ENCODE measurements around the gene GTPBP4.

The GTPBP4 gene

DNA sequence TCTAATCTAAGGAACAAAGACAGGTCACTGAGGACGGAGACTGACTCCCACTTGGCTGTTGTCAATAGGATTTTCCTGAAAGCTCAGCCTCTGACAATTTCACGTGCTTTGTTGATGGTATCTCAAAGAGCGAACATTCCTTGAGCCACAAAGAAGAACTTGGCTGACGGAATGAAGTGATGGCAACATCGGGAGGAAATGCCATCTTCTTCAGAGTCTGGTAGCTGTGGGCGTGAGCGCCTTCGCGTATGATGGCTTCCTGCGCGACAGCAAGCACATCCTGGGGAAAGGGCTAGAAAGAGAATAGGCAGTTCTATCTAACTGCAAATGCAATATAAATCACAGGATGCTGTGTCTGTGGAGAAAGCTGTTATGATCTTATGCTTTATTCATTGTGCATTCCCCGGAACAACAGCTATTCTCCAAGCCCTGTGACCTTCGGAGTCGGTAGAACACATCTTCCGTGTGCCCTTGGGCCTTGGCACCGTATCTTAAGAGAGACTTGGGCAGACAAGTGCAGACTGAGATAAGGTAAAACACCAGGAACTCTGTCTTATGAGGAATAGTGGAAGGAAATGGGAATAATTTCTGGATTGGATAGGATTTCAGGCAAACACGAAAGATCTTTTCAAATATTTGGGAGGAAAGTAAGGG is 19.6 kb upstream of the GTPBP4 start:
- no peak for DNase-seq

DNA sequence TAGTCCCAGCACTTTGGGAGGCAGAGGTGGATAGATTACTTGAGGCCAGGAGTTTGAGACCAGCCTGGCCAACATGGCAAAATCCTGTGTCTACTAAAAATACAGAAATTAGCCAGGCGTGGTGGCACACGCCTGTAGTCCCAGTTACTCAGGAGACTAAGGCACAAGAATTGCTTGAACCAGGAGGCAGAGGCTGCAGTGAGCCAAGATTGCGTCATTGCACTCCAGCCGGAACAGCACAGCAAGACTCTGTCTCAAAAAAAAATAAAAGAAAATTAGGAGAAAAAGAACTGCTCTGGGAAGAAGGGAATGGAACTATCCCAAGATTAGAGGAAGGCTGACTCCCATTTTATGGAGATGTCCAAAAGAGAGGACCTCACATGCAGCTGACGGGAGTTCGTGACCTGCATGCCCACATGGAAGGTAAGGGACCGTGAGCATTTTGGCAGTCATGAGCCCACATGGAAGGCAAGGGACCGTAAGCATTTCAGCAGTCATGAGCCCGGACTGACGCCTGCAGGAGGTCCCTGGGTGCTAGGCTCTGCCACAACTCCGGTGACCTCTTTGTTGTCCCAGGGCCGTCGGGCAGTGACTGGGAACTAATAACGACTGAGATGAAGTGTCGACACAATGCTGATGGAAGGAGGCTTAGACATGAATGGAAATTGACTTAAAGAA is 18.6 kb upstream of the GTPBP4 start:
- DNase-seq = no peak

DNA sequence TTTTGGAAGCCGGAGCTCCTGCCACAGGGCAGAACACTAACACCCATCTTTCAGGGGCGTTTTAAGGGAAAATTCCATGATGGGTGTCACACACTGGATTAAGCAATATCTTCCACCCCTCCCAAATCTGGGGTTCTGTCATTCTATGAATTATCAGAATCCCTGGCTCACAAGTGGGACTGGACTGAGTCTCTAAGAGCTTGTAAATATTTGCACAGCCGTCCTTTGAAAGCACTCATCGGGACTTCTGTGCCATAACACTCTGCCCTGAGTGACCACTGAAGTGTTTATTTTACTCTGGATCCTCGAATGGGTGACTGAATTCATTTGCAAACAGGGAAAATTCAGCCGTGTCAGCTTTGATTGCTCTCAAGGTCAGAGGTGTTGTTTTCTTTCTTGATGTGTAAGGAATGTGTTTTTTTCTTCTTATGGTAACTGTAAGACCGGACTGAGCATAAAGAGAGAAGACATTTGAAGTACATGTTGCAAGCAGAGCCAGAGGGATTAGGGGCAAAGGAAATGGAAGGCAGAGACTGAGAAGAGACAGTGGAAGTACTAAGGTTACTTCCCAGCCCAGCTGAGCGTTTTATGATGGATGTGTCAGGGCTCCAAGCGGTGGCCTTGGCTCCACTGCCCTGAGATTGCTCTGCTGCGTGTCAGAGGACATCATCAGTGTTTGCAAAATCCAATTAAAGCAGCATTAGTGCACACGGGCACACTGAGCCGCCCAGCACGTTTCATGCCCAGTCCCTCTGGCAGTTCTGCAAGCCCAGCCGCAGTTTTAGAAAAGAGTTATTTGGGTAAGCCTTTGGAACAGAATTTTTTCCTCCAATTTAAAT is 17.7 kb upstream of the GTPBP4 start:
- peak; percentile 76 for DNase-seq

DNA sequence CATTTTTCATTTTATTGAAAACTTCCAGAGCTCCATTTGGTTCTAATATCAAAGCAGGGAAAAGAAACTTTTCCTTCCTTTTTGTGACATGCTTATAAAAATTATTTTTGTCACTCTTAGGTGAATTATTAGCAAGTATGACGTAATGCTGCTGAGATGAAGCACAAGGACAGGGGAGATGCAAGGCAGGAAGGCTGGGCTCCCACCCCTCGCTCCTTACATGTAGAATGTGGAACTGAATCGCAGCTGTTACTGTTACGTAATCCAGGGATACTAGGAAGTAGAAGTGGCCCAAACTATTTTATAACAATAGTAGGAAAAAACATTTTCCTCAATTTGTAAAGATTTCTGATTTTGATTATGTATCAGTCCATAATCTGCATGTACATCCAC is 17.1 kb upstream of the GTPBP4 start:
- DNase-seq = no peak

DNA sequence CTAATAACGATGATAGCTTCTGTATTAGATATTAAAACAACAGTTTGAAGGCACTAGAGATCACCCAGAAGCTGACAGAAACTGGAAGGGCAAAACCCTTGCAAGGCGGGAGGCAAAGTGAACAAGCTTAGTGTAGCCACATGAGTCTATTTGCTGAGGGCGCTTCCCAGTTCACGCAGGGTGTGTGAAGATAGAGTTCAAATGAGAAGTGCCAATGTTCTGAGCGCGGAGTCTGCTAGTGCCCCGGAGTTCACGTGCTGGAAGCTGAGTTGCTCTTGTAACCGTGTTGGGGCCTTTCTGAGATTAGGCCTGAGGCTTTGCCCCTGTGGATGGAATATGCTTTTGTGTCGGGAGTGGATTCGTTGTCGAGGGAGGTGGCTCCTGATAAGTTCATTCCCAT is 16.6 kb upstream of the GTPBP4 start:
- DNase-seq = no peak

DNA sequence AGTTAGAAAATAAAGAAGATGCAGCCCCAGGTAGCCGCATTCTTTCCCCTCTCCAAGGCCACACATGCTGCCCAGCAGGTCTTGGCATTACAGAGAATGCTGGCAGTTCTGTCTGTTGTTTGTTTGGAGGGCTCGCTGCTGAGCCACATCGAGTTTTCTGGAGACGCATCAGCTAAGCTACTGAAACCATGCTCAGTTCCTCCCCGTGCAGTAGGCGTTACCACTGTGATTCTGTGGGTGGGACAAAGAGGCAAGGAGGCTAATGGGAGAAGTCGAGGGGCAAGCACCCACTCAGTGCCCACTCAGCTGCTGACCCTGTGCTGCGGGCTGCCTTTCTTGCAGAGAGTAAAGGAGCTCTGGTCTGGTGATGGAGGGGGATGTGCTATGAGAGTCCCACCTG is 15.5 kb upstream of the GTPBP4 start:
- no peak for DNase-seq

DNA sequence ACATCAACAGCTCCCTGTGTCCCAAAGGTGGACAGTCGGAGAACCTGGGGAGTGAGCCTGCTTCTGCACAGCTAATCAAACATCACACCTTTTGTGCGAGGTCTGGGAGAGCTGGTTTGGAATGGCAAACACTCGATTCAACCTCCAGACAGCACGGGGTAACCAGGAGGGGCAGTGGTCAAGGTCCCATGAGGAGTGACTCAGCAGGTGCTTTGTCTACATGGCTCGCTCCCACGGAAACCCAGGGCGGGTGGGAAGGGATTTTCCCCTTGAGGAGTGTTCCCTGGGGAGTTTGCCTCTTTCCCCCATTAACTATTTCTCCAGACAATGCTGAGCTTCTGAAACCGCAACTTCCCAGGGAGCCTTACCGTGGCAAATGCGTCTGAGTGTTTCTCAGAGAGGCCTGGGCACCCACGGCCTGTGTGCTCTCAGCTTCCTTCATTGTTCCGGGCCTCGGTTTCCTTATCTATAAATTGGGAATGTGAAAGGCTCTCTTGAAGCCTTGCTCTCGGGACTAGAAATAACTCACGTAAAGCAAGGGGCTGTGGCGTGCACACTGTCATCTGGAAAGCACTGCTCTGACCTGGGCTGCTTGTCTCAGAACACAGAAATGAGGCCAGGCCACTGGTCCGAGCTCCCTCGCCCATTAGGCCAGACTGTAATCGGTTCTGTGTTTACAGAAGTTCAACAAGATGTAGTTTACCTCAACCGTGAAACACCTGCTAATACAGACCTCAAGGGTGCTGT is 14.0 kb upstream of the GTPBP4 start:
- no peak for DNase-seq

DNA sequence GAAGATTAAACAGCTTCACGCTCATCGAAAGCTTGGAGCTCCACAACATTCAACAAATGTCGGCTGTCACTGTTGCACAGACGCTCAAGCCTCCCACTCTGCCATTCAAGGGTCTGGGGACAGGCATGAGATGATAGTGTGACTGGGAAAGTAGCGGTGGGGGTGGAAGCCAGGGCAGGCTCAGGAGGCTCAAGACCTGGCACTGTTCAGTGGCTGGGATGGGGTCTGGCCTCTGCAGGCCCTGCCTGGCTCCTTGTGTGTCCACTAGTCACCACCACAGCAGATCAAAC is 13.5 kb upstream of the GTPBP4 start:
- DNase-seq = peak; percentile 69

DNA sequence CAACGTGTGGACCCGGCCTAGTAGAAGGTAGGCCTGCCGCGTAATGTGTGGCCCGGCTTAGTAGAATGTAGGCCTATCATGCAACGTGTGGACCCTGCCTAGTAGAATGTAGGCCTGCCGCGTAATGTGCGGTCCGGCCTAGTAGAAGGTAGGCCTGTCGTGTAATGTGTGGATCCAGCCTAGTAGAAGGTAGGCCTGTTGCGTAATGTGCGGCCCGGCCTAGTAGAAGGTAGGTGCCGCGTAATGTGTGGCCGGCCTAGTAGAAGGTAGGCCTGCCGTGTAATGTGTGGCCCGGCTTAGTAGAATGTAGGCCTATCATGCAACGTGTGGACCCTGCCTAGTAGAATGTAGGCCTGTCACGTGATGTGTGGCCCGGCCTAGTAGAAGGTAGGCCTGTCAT is 11.9 kb upstream of the GTPBP4 start:
- no peak for DNase-seq

DNA sequence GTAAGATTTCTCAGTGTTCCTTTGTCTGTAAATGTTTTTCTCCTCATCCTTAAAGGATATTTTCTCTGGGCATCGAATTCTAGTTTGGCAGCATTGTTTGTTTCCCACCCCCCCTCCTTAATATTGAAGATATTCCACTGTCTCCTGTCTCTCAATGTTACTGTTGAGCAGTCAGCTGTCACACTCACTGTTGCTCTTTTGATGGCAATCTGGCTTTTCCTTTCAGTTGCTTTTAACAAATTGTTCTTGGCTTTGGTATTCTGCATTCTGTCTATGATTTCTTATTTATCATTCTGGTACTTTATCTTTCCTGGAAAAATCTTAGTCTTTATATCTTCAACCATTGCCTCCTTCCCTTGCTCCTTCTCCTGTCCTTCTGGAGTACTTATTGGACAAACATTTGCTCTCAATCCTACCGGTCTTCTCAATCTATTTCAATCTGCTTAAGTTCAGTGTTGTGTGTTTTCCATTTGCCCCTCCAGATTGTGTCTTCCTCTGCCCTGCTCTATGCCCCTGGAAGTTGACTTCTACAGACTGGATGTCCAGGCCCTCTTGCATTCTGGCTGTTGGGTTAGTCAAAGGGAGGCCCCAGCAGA is 9.3 kb upstream of the GTPBP4 start:
- DNase-seq = no peak

DNA sequence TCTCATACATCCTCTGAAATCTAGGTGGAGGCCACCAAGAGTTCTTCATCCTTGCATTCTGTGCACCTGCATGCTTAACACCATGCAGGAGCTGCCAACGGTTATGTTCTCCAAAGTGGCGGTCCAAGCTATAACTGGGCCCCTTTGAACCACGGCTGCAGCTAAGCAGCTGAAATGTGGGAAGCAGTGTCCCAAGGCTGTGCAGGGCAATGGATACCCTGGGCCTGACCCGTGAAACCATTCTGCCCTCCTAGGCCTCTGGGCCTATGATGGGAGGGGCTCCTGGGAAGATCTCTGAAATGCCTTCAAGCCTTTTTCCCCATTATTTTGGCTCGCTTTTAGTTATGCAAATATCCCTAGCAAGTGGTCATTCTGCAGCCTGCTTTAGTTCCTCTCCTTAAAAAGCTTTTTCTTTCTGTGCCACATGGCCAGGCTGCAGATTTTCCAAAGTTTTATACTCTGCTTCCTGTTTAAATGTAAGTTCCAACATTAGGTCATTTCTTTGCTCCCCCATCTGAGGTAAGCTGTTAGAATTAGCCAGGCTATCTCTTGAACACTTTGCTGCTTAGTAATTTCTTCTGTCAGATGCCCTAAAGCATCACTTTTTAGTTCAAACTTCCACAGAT is 7.7 kb upstream of the GTPBP4 start:
- DNase-seq = no peak

DNA sequence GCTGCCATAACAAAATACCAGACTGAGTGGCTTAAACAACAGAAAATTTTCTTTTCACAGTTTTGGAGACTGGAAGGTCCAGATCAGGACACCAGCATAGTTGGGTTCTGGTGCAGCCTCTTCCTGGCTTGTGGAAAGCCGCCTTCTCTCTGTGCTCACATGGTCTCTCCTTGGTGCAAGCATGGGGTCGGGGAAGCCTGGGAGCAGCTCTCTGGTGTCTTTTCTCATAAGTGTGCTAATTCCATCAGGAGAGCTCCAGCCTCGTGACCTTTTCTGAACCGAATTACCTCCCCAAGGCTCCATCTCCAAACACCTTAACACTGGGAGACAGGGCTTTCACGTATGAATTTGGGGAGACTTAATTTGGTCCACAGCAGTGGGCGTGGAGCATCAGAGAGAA is 4.8 kb upstream of the GTPBP4 start:
- no peak for DNase-seq

DNA sequence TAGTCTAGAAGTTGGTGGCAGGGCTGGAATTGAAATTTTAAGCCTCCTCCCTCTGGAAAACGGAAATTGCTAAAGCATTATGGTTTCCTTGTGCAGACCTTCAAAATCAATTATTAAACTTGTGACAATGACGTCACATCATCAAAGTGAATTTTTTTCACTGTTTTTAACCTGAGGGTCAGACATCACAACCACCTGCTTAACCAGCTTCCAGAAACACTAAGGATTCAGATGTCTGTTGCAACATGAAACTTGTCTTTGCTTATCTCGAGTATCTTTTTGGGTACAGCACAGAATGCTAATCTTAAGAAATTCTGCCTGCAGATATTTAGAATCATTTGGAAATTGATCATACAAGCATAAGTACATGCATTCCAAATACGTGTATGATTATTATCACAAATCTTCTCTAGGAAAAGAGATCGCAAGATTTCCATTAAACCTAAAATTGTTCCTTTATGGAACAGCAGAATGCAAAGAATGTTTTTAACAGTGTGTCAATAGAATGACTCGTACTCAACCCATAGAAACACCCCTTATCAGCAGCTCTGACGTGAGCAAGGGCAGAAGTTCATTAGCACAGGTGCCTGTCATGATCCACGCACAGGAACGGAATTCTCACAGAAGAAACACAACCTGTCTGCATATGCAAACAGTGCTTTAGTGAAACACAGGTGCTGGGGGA is 4.1 kb upstream of the GTPBP4 start:
- no peak for DNase-seq

DNA sequence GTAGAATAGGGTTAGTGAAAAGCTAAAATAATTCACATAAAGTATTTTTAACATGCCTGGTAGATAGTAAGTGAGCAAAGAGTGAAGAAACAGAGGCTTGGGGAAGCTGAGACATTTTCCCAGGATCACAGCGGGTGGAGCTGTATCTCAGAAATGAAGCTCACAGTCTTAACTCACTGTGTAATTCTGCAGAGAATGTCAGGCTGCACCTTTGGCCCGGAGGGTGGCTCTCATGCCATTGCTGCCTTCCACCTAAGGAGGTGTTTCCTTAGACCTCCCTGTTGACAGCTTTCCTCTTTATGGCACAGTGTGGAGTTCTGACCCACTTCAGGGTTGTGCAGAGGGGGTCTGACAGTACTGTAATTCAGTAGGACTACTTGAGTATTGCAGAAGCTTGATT is 2.9 kb upstream of the GTPBP4 start:
- DNase-seq = no peak

DNA sequence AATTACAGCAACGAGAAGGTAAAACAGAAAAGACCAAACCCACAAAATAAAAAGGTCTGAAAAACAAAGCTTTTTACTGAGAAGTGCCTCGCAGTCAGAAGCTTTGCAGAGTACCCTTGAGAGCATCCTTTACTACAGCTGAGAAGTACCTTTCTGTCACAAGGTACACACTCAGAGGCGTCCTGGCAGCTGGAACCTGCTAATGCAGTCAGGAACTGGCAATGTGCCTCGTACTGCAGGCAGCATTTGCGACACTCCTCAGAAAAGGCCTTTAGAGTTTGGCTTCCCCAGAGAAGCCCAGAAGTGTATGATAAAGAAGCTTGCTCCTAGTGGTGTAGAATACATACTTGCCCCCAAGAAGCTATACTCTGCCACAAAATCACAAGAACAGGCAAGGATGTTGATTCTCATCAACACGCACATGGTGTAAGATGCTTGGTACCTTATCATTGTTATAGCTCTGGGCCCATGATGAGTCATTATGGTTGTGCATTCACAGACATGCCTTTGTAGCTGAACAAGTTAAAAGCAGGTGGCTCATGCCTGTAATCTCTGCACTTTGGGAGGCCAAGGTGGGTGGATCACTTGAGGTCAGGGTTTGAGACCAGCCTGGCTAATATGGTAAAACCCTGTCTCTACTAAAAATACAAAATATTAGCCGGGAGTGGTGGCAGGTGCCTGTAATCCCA is 2.0 kb upstream of the GTPBP4 start:
- DNase-seq = peak; percentile 22

DNA sequence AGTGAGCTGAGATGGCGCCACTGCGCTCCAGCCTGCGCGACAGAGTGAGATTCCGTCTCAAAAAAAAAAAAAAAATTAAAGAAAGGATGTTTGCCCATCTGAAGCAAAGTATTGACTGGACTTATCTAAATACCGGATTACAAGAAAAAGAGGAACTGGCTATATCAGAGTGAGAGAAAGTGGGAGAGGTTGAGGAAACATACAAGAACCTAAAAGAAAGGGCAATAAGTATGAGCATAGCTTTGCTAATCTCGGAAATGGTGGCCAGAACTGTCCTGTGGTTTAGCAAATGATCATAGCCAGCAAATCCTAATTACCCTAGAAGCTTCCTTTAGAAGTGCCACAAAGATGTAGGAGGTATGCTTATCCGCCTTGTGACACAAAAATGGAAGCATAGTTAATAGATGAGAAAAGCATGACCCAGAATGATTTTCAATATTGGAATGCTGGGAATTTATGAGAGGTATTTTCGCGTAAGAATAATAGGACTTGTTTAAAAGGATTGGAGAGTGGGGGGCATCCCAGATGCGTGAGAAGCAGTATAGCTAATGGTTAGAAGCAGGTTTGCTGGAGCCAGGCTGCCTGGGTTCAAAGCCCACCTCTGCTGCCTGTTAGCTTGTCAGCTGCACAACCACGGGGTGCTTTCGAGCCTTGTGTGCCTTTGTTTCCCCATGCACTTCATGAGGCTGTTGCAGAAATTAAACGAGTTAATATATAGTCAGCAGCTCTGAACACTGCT is 1.2 kb upstream of the GTPBP4 start:
- DNase-seq = no peak

DNA sequence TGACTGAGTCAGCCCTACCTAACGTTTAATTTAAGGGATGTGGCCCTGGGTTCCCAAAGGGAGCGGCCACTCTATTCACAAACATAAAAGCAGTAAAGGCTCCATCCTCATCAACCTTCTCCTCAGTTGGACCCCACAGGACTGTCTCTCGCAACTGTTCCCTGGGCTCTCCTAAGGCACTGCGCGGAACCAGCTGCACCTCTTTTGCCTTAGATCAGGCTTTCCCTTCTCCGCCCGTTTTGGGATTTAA is 689 bp upstream of the GTPBP4 start:
- DNase-seq = no peak

DNA sequence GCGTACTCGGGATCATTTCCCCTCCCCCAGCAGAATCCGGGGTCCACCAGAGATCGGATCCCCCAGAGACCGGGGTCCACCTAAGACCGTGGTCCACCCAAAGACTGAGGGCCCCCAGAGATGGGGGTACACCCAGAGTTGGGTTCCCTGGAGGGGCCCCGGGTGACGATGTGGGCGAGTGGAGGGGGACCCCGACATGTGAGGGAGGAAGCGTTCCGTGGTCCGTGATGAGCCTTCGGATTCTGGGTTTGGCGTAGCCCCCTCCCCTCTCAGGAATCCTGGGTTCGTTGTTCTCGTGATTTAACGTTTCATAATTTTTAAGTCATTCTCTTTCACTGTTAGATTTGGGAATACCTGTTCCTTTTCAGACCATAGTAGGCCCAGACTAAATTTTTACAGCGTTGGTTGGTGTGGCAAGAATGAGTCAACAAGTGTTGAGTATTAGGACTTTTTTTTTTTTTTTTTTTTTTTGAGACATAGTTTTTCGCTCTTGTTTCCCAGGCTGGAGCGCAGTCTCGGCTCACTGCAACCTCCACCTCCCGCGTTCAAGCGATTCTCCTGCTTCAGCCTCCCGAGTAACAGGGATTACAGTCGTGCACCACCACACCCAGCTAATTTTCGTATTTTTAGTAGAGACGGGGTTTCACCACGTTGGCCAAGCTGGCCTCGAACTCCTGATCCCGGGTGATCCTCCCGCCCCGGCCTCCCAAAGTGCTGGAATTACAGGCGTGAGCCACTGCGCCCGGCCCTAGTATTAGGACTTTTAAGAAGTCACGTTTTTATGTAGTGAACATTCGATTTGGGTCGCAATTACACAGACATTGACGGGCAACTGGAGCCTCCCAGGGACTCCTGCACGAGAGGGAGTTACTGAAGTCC is 672 bp downstream of the GTPBP4 start:
- no peak for DNase-seq

DNA sequence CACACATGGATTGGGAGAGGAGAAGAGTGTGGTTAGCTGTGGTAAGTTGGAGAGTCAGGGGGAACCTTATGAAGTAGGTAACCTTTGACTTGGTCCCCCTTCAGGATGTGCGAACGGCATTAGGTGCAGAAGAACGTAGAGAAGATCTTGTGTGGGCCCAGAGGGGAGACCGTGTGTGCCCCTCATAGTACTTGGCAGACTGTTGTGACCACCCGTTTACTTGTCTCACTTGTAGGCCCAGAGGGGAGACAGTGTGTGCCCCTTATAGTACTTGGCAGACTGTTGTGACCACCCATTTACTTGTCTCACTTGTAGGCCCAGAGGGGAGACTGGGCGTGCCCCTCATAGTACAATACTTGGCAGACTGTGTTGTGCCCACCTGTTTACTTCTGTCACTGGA is 2.6 kb downstream of the GTPBP4 start:
- DNase-seq = no peak

DNA sequence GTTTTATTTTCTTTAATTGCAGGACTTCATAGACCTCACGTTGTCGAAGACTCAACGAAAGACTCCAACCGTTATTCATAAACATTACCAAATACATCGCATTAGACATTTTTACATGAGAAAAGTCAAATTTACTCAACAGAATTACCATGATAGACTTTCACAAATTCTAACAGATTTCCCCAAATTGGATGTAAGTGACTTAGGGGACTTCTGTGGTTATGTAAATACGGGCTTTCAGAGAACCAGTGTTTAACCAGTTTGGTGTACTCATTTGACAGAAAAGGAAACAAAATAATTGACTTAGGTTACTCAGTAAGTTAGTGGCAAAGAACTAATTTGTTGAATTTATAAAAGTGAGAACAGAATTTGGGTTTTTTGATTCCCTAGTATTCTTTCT is 4.2 kb downstream of the GTPBP4 start:
- no peak for DNase-seq

All from NCI-H510A (cell line).